K562 (cell line): ENCODE measurements around the gene PRKAR1A. TPM values are rescaled to one million over a fixed set of nuclear protein-coding genes. Genes with fewer than 3 reads are reported as not detected.

Source experiments
- ATAC-seq: fragments of 200-7000 bp; cut with Tn5 transposase; 3 replicates; pipeline ENCODE4 v1.9.1; 2020; ENCODE audit warnings: moderate library complexity
- BruUV-seq: library from RNA; stranded (reverse); fragments of 400-500 nt; replicated peaks from 2 replicates; lab custom pipeline; 2021; lab: Mats Ljungman, UMichigan
- CTCF ChIA-PET: fragments of 300-600 bp; formaldehyde crosslinking; extraction: SDS; loops from one replicate; lab custom pipeline; 2021; ENCODE audit warnings: low intra/inter-chr PET ratio; lab: Yijun Ruan, JAX
- POLR2A ChIA-PET: fragments of 300-600, 350-650 bp; sonication (Branson Sonifier 250); formaldehyde crosslinking; extraction: SDS; loops from one replicate; lab custom pipeline; 2021; ENCODE audit warnings: antibody characterized with exemption, inconsistent platforms; lab: Yijun Ruan, JAX
- DNase-seq, 4 experiments: peaks; one replicate each; pipeline versions ENCODE4 v3.0.0 to v3.0.0-alpha.2; 2011 to 2018; ENCODE audit warnings: low spot score in 3 of 4, mixed read lengths in 3 of 4; ENCODE audit errors: extremely low read depth in 1 of 4
- FAIRE-seq: peaks from 2 replicates; lab custom pipeline; 2011; peaks lifted over from hg19 to GRCh38; lab: Jason Lieb, UNC
- H2AFZ ChIP-seq: 2 replicates; pipeline ENCODE4 v1.6.0; 2011; ENCODE audit warnings: low read depth, low read length, control low read depth, inconsistent platforms
- H3K27ac ChIP-seq: fragments of 200-600 bp; 3 replicates; pipeline ENCODE4 v1.8.0; 2011; ENCODE audit warnings: low read depth, mild to moderate bottlenecking, control low read depth, inconsistent platforms, low read length, moderate library complexity, mixed read lengths; ENCODE audit errors: extremely low read depth
- H3K27me3 ChIP-seq, 2 experiments: fragments of 300-600 bp in 1 of 2; 2 replicates in 1 of 2; 3 replicates in 1 of 2; pipeline versions ENCODE4 v1.6.0 to v1.8.0; 2011; ENCODE audit warnings: inconsistent platforms in 2 of 2, low read length in 2 of 2, mild to moderate bottlenecking in 1 of 2, mixed read lengths in 1 of 2, moderate library complexity in 1 of 2; ENCODE audit not compliant: control insufficient read depth in 2 of 2, insufficient read depth in 2 of 2
- H3K36me3 ChIP-seq: fragments of 300-600 bp; 3 replicates; pipeline ENCODE4 v1.8.0; 2011; ENCODE audit warnings: mild to moderate bottlenecking, low read length, inconsistent platforms; ENCODE audit not compliant: control insufficient read depth, insufficient read depth
- H3K4me1 ChIP-seq, 2 experiments: fragments of 200-600 bp in 1 of 2; replicated peaks in 1 of 2; 2 replicates in 1 of 2; 3 replicates in 1 of 2; pipeline versions ENCODE4 v1.5.1 to v1.8.0; 2011; ENCODE audit warnings: inconsistent platforms in 2 of 2, low read length in 2 of 2, mild to moderate bottlenecking in 1 of 2, mixed read lengths in 1 of 2, moderate library complexity in 1 of 2; ENCODE audit not compliant: control insufficient read depth in 2 of 2, insufficient read depth in 2 of 2
- H3K4me2 ChIP-seq: 2 replicates; pipeline ENCODE4 v1.6.1; 2011; ENCODE audit warnings: low read length, control low read depth, inconsistent platforms, mixed read lengths; ENCODE audit not compliant: insufficient read depth
- H3K4me3 ChIP-seq: fragments of 200-600 bp; sonication (generic), shearing (Covaris generic); 2 replicates; pipeline ENCODE4 v1.5.1; 2016; ENCODE audit warnings: control low read depth, inconsistent platforms
- H3K79me2 ChIP-seq: fragments of 200-600 bp; 3 replicates; pipeline ENCODE4 v1.8.0; 2011; ENCODE audit warnings: low read length, inconsistent platforms; ENCODE audit not compliant: control insufficient read depth, insufficient read depth
- H3K9ac ChIP-seq, 2 experiments: 2 replicates each; pipeline versions ENCODE4 v1.6.0 to v1.6.1; 2011; ENCODE audit warnings: low read depth in 2 of 2, low read length in 2 of 2, control low read depth in 1 of 2, inconsistent platforms in 1 of 2, mild to moderate bottlenecking in 1 of 2, mixed read lengths in 1 of 2; ENCODE audit not compliant: insufficient read depth in 1 of 2
- H3K9me1 ChIP-seq: one replicate; pipeline ENCODE4 v1.6.0; 2011; ENCODE audit warnings: inconsistent platforms, mild to moderate bottlenecking, low read length, moderate library complexity; ENCODE audit not compliant: control insufficient read depth, insufficient read depth
- H3K9me3 ChIP-seq: replicated peaks from 2 replicates; pipeline ENCODE4 v1.5.1; 2011; ENCODE audit warnings: low read depth, low read length, inconsistent platforms; ENCODE audit not compliant: control insufficient read depth, insufficient read depth
- H4K20me1 ChIP-seq: replicated peaks from 2 replicates; pipeline ENCODE4 v1.6.1; 2011; ENCODE audit warnings: low read length, inconsistent platforms, mixed read lengths; ENCODE audit not compliant: control insufficient read depth, insufficient read depth
- ESRRA ChIP-seq: fragments of 450-650 bp; IDR thresholded peaks from 2 replicates; pipeline ENCODE4 v1.6.1; 2014; ENCODE audit warnings: low read depth, mild to moderate bottlenecking, moderate library complexity, borderline replicate concordance
- ZNF79 ChIP-seq: fragments of 250-450 bp; sonication (Bioruptor Pico); IDR thresholded peaks from 2 replicates; pipeline ENCODE4 v1.4.0; 2020; ENCODE audit warnings: low read depth, mild to moderate bottlenecking, moderate library complexity
- WGBS: fragments of 100-300 bp; shearing (Covaris generic); methylation state at CpG from one replicate; pipeline ENCODE4 v1.1.6; 2016; ENCODE audit warnings: low coverage, mixed read lengths; ENCODE audit not compliant: insufficient coverage; ENCODE audit errors: missing lambda C conversion rate; 5-methylcytosine and 5-hydroxymethylcytosine counted together
- in situ Hi-C: fragments of 300-500 bp; cut with MboI; formaldehyde crosslinking; loops from 4 replicates; pipeline ENCODE4 v1.15.0; 2018; ENCODE audit warnings: inconsistent platforms, mixed read lengths
- intact Hi-C: fragments of 100-400 bp; cut with micrococcal nuclease; formaldehyde crosslinking; loops from 2 replicates; pipeline ENCODE4 v1.14.2; 2022
- polyA plus RNA-seq, 8 experiments: library from polyadenylated mRNA; depleted of rRNA in 4 of 8; stranded (reverse) in 5 of 8; unstranded in 3 of 8; fragments of >200 nt; fragmentation: Nextera tagmentation in 2 of 8; fragmentation: Illumina TruSeq in 1 of 8; extraction: Ambion mirVana in 2 of 8; extraction: Trizol in 1 of 8; gene quantifications; 2 replicates each; pipeline versions ENCODE4 v1.2.1 to v1.2.3, GENCODE V29; 2011 to 2014; ENCODE audit warnings: inconsistent platforms in 1 of 8, missing spikeins in 1 of 8
- total RNA-seq, 7 experiments: library from RNA; depleted of rRNA in 6 of 7; stranded (reverse); fragments of >200 nt in 6 of 7; fragmentation: Illumina TruSeq in 2 of 7; extraction: Trizol in 2 of 7; gene quantifications; 2 replicates each; pipeline versions ENCODE4 v1.2.1 to v1.2.3, GENCODE V29; 2011 to 2021; ENCODE audit warnings: low replicate concordance in 1 of 7
- TF ChIP-seq, protein P1 (sequence below): fragments of 450-650 bp; IDR thresholded peaks from 2 replicates; pipeline ENCODE4 v1.6.1; 2017; ENCODE audit warnings: antibody characterized with exemption

Gene PRKAR1A
- total and polyA plus RNA-seq, 9 of the 15 experiments (the other 6 are each of a cell fraction or from before 2014, with no cell fraction given) = 15.0 to 95.6 (median 67.5) TPM

DNA sequence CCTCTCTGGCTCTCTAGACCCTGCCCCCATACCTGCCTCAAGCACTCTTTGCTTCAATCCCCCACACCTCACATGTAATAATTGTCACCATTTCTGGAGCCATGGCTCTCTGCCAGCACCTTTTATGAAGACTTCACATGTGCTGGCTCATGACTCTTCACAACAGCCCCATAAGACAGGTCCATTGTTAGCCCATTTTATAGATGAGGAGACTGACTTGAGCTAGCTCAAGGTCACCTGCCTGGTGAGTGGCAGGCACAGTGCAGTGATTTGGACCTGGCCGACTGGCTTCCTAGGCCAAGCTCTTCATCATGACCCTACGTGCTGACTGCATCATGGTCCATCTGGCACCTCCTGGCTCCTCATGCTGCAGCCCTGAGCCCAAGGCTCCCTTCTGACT lies 63.9 kb downstream of the PRKAR1A start:
- no peaks in the 10 kb centered on the region for H4K20me1 ChIP-seq
- WGBS = 0% methylated on average over 2 of the region's 2 CpGs
- no peaks in the 10 kb centered on the region; the same call in 1 of the 2 replicates for H3K9me3 ChIP-seq
- CTCF ChIA-PET = no interaction called here
- H3K79me2 ChIP-seq = no peaks in the 10 kb centered on the region
- in situ Hi-C loops (no loop called here), intact Hi-C loops (no loop called here)
- TF ChIP-seq, protein P1, sequence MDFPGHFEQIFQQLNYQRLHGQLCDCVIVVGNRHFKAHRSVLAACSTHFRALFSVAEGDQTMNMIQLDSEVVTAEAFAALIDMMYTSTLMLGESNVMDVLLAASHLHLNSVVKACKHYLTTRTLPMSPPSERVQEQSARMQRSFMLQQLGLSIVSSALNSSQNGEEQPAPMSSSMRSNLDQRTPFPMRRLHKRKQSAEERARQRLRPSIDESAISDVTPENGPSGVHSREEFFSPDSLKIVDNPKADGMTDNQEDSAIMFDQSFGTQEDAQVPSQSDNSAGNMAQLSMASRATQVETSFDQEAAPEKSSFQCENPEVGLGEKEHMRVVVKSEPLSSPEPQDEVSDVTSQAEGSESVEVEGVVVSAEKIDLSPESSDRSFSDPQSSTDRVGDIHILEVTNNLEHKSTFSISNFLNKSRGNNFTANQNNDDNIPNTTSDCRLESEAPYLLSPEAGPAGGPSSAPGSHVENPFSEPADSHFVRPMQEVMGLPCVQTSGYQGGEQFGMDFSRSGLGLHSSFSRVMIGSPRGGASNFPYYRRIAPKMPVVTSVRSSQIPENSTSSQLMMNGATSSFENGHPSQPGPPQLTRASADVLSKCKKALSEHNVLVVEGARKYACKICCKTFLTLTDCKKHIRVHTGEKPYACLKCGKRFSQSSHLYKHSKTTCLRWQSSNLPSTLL = no peak
- TF ChIP-seq ZNF79 (CRISPR knock-in tag) = no peak
- TF ChIP-seq ESRRA = peak; percentile 44; the same call in 1 of the 2 replicates
- H3K4me2 ChIP-seq = no peak overlapping the region
- no TSS peak for BruUV-seq
- ATAC-seq (no peak), DNase-seq (no peak), FAIRE-seq (no peak)
- H3K9ac ChIP-seq = no peak overlapping the region
- POLR2A ChIA-PET = no interaction called here
- H2AFZ ChIP-seq = no peak overlapping the region
- no peaks in the 10 kb centered on the region for H3K9me1 ChIP-seq
- no peak overlapping the region for H3K27ac ChIP-seq
- H3K36me3 ChIP-seq = no peaks in the 10 kb centered on the region
- H3K27me3 ChIP-seq = peaks cover 7 to 23% of the 10 kb centered on the region in 2 experiments; a peak in 3 of 5 replicates
- H3K4me3 ChIP-seq = no peak overlapping the region
- H3K4me1 ChIP-seq = no peaks in the 10 kb centered on the region
